PC-9 (cell line): Measurements from ENCODE around the gene ACP2.

Source experiments
- EZH2 ChIP-seq: fragments of 200-600 bp; sonication (generic); IDR thresholded peaks from 2 replicates; pipeline ENCODE4 v1.8.0; 2017; ENCODE audit warnings: antibody characterized with exemption, low read depth
- TF ChIP-seq, protein P1 (sequence below): fragments of 200-600 bp; sonication (generic); conservative IDR thresholded peaks from 2 replicates; pipeline ENCODE4 v1.6.1; 2017; ENCODE audit warnings: mixed run types, antibody characterized with exemption, mild to moderate bottlenecking, moderate library complexity

DNA sequence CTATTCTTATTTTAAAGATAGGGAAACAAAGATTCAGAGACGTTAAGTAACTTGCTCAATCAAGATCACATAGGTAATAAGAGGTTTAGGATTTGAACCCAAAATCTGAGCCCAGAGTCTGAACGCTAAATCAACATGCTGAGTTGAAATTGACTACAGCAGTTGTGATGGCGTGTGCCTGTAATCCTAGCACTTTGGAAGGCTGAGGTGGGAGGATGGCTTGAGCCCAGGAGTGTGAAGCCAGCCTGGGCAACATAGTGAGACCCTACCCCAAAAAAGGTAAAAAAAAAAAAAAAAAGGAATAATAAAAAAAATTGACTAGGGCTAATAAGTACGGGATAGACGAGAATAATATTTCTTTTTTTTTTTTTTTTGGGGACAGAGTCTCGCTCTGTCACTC, 7.8 kb upstream of the ACP2 start:
- TF ChIP-seq, protein P1, sequence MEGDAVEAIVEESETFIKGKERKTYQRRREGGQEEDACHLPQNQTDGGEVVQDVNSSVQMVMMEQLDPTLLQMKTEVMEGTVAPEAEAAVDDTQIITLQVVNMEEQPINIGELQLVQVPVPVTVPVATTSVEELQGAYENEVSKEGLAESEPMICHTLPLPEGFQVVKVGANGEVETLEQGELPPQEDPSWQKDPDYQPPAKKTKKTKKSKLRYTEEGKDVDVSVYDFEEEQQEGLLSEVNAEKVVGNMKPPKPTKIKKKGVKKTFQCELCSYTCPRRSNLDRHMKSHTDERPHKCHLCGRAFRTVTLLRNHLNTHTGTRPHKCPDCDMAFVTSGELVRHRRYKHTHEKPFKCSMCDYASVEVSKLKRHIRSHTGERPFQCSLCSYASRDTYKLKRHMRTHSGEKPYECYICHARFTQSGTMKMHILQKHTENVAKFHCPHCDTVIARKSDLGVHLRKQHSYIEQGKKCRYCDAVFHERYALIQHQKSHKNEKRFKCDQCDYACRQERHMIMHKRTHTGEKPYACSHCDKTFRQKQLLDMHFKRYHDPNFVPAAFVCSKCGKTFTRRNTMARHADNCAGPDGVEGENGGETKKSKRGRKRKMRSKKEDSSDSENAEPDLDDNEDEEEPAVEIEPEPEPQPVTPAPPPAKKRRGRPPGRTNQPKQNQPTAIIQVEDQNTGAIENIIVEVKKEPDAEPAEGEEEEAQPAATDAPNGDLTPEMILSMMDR, result no peak
- no peak for TF ChIP-seq EZH2
